K562 (cell line): ENCODE results near the gene MMP28. TPM values are rescaled to one million over a fixed set of nuclear protein-coding genes. Genes with fewer than 3 reads are reported as not detected.

Source experiments
- ATAC-seq: fragments of 200-7000 bp; cut with Tn5 transposase; 3 replicates; pipeline ENCODE4 v1.9.1; 2020; ENCODE audit warnings: moderate library complexity
- BruUV-seq: library from RNA; stranded (reverse); fragments of 400-500 nt; replicated peaks from 2 replicates; lab custom pipeline; 2021; lab: Mats Ljungman, UMichigan
- CTCF ChIA-PET: fragments of 300-600 bp; formaldehyde crosslinking; extraction: SDS; loops from one replicate; lab custom pipeline; 2021; ENCODE audit warnings: low intra/inter-chr PET ratio; lab: Yijun Ruan, JAX
- POLR2A ChIA-PET: fragments of 300-600, 350-650 bp; sonication (Branson Sonifier 250); formaldehyde crosslinking; extraction: SDS; loops from one replicate; lab custom pipeline; 2021; ENCODE audit warnings: antibody characterized with exemption, inconsistent platforms; lab: Yijun Ruan, JAX
- DNase-seq, 4 experiments: peaks; one replicate each; pipeline versions ENCODE4 v3.0.0 to v3.0.0-alpha.2; 2011 to 2018; ENCODE audit warnings: low spot score in 3 of 4, mixed read lengths in 3 of 4; ENCODE audit errors: extremely low read depth in 1 of 4
- FAIRE-seq: peaks from 2 replicates; lab custom pipeline; 2011; peaks lifted over from hg19 to GRCh38; lab: Jason Lieb, UNC
- H2AFZ ChIP-seq: 2 replicates; pipeline ENCODE4 v1.6.0; 2011; ENCODE audit warnings: low read depth, low read length, control low read depth, inconsistent platforms
- H3K27ac ChIP-seq: fragments of 200-600 bp; 3 replicates; pipeline ENCODE4 v1.8.0; 2011; ENCODE audit warnings: low read depth, mild to moderate bottlenecking, control low read depth, inconsistent platforms, low read length, moderate library complexity, mixed read lengths; ENCODE audit errors: extremely low read depth
- H3K27me3 ChIP-seq, 2 experiments: fragments of 300-600 bp in 1 of 2; 2 replicates in 1 of 2; 3 replicates in 1 of 2; pipeline versions ENCODE4 v1.6.0 to v1.8.0; 2011; ENCODE audit warnings: inconsistent platforms in 2 of 2, low read length in 2 of 2, mild to moderate bottlenecking in 1 of 2, mixed read lengths in 1 of 2, moderate library complexity in 1 of 2; ENCODE audit not compliant: control insufficient read depth in 2 of 2, insufficient read depth in 2 of 2
- H3K36me3 ChIP-seq: fragments of 300-600 bp; 3 replicates; pipeline ENCODE4 v1.8.0; 2011; ENCODE audit warnings: mild to moderate bottlenecking, low read length, inconsistent platforms; ENCODE audit not compliant: control insufficient read depth, insufficient read depth
- H3K4me1 ChIP-seq, 2 experiments: fragments of 200-600 bp in 1 of 2; replicated peaks in 1 of 2; 2 replicates in 1 of 2; 3 replicates in 1 of 2; pipeline versions ENCODE4 v1.5.1 to v1.8.0; 2011; ENCODE audit warnings: inconsistent platforms in 2 of 2, low read length in 2 of 2, mild to moderate bottlenecking in 1 of 2, mixed read lengths in 1 of 2, moderate library complexity in 1 of 2; ENCODE audit not compliant: control insufficient read depth in 2 of 2, insufficient read depth in 2 of 2
- H3K4me2 ChIP-seq: 2 replicates; pipeline ENCODE4 v1.6.1; 2011; ENCODE audit warnings: low read length, control low read depth, inconsistent platforms, mixed read lengths; ENCODE audit not compliant: insufficient read depth
- H3K4me3 ChIP-seq: fragments of 200-600 bp; sonication (generic), shearing (Covaris generic); 2 replicates; pipeline ENCODE4 v1.5.1; 2016; ENCODE audit warnings: control low read depth, inconsistent platforms
- H3K79me2 ChIP-seq: fragments of 200-600 bp; 3 replicates; pipeline ENCODE4 v1.8.0; 2011; ENCODE audit warnings: low read length, inconsistent platforms; ENCODE audit not compliant: control insufficient read depth, insufficient read depth
- H3K9ac ChIP-seq, 2 experiments: 2 replicates each; pipeline versions ENCODE4 v1.6.0 to v1.6.1; 2011; ENCODE audit warnings: low read depth in 2 of 2, low read length in 2 of 2, control low read depth in 1 of 2, inconsistent platforms in 1 of 2, mild to moderate bottlenecking in 1 of 2, mixed read lengths in 1 of 2; ENCODE audit not compliant: insufficient read depth in 1 of 2
- H3K9me1 ChIP-seq: one replicate; pipeline ENCODE4 v1.6.0; 2011; ENCODE audit warnings: inconsistent platforms, mild to moderate bottlenecking, low read length, moderate library complexity; ENCODE audit not compliant: control insufficient read depth, insufficient read depth
- H3K9me3 ChIP-seq: replicated peaks from 2 replicates; pipeline ENCODE4 v1.5.1; 2011; ENCODE audit warnings: low read depth, low read length, inconsistent platforms; ENCODE audit not compliant: control insufficient read depth, insufficient read depth
- H4K20me1 ChIP-seq: replicated peaks from 2 replicates; pipeline ENCODE4 v1.6.1; 2011; ENCODE audit warnings: low read length, inconsistent platforms, mixed read lengths; ENCODE audit not compliant: control insufficient read depth, insufficient read depth
- ARID1B ChIP-seq: fragments of 450-650 bp; IDR thresholded peaks from 2 replicates; pipeline ENCODE4 v1.6.1; 2016; ENCODE audit warnings: antibody characterized with exemption, mild to moderate bottlenecking, inconsistent platforms
- ATF7 ChIP-seq: fragments of 450-650 bp; IDR thresholded peaks from 2 replicates; pipeline ENCODE4 v1.7.1; 2014; ENCODE audit warnings: mild to moderate bottlenecking, moderate library complexity
- HIVEP1 ChIP-seq: fragments of 250-450 bp; sonication (Bioruptor Pico); IDR thresholded peaks from 2 replicates; pipeline ENCODE4 v1.4.0; 2020; ENCODE audit warnings: mild to moderate bottlenecking
- ID3 ChIP-seq, 2 experiments: fragments of 250-450 bp in 1 of 2; fragments of 450-650 bp in 1 of 2; sonication (Bioruptor Pico) in 1 of 2; IDR thresholded peaks; 2 replicates each; pipeline versions ENCODE4 v1.6.1 to v1.8.0; 2016 to 2021; ENCODE audit warnings: mild to moderate bottlenecking in 2 of 2, moderate library complexity in 2 of 2, missing compliant biosample characterization in 1 of 2, missing genetic modification characterization in 1 of 2
- NCOA4 ChIP-seq: fragments of 450-650 bp; IDR thresholded peaks from 2 replicates; pipeline ENCODE4 v1.6.1; 2018; ENCODE audit warnings: mild to moderate bottlenecking; ENCODE audit not compliant: partially characterized antibody
- PHTF2 ChIP-seq: fragments of 250-450 bp; sonication (Bioruptor Pico); IDR thresholded peaks from 2 replicates; pipeline ENCODE4 v1.5.0; 2021; ENCODE audit warnings: mild to moderate bottlenecking
- REST ChIP-seq, 2 experiments: fragments of 450-650 bp; formaldehyde crosslinking in 1 of 2; IDR thresholded peaks; 2 replicates each; pipeline versions ENCODE4 v1.4.0 to v1.6.1; 2014 to 2020; ENCODE audit warnings: mild to moderate bottlenecking in 2 of 2, borderline replicate concordance in 1 of 2, low read depth in 1 of 2
- SREBF1 ChIP-seq: fragments of 150-350 bp; IDR thresholded peaks from 2 replicates; pipeline ENCODE4 v1.6.1; 2014; ENCODE audit warnings: antibody characterized with exemption, low read depth, low read length, borderline replicate concordance
- SUPT5H ChIP-seq: fragments of 450-650 bp; IDR thresholded peaks from 2 replicates; pipeline ENCODE4 v1.6.1; 2016
- ZMIZ1 ChIP-seq, 2 experiments: fragments of 150-350 bp in 1 of 2; IDR thresholded peaks; 2 replicates each; pipeline ENCODE4 v1.6.1; 2012 to 2016; ENCODE audit warnings: low read depth in 2 of 2, low read length in 2 of 2, mild to moderate bottlenecking in 1 of 2, moderate library complexity in 1 of 2
- WGBS: fragments of 100-300 bp; shearing (Covaris generic); methylation state at CpG from one replicate; pipeline ENCODE4 v1.1.6; 2016; ENCODE audit warnings: low coverage, mixed read lengths; ENCODE audit not compliant: insufficient coverage; ENCODE audit errors: missing lambda C conversion rate; 5-methylcytosine and 5-hydroxymethylcytosine counted together
- in situ Hi-C: fragments of 300-500 bp; cut with MboI; formaldehyde crosslinking; loops from 4 replicates; pipeline ENCODE4 v1.15.0; 2018; ENCODE audit warnings: inconsistent platforms, mixed read lengths
- intact Hi-C: fragments of 100-400 bp; cut with micrococcal nuclease; formaldehyde crosslinking; loops from 2 replicates; pipeline ENCODE4 v1.14.2; 2022
- polyA plus RNA-seq, 8 experiments: library from polyadenylated mRNA; depleted of rRNA in 4 of 8; stranded (reverse) in 5 of 8; unstranded in 3 of 8; fragments of >200 nt; fragmentation: Nextera tagmentation in 2 of 8; fragmentation: Illumina TruSeq in 1 of 8; extraction: Ambion mirVana in 2 of 8; extraction: Trizol in 1 of 8; gene quantifications; 2 replicates each; pipeline versions ENCODE4 v1.2.1 to v1.2.3, GENCODE V29; 2011 to 2014; ENCODE audit warnings: inconsistent platforms in 1 of 8, missing spikeins in 1 of 8
- total RNA-seq, 7 experiments: library from RNA; depleted of rRNA in 6 of 7; stranded (reverse); fragments of >200 nt in 6 of 7; fragmentation: Illumina TruSeq in 2 of 7; extraction: Trizol in 2 of 7; gene quantifications; 2 replicates each; pipeline versions ENCODE4 v1.2.1 to v1.2.3, GENCODE V29; 2011 to 2021; ENCODE audit warnings: low replicate concordance in 1 of 7

The MMP28 gene
- total and polyA plus RNA-seq, 9 of the 15 experiments (the other 6 are each of a cell fraction or from before 2014, with no cell fraction given), result not detected

- Histone ChIP-seq H3K9me1 (no peaks in the 10 kb centered on the region), H2AFZ (no peak overlapping the region), H3K36me3 (peaks cover 90% of the 10 kb centered on the region), H3K79me2 (no peaks in the 10 kb centered on the region), H3K9ac (no peak overlapping the region), H4K20me1 (no peaks in the 10 kb centered on the region), H3K4me3 (no peak overlapping the region), H3K27ac (no peak overlapping the region), H3K4me2 (no peak overlapping the region), H3K4me1 (no peaks in the 10 kb centered on the region), H3K27me3 (no peaks in the 10 kb centered on the region), H3K9me3 (no peaks in the 10 kb centered on the region)
- ChIA-PET CTCF (no interaction called here), POLR2A (interaction anchor here (0.6 to 1.3 kb wide), 3 partner anchors 10 to 247 kb away, joined by 3 to 4 read pairs (median 4); no protein-coding TSS in a partner anchor)
- DNase-seq (no peak), FAIRE-seq (no peak), ATAC-seq (no peak)
- in situ Hi-C loops (no loop called here), intact Hi-C loops (loop anchor here (10.0 kb wide), 1 partner anchor 233 kb away; no protein-coding TSS in a partner anchor)
- 84% methylated on average over 4 of the region's 4 CpGs for WGBS
- no TSS peak for BruUV-seq
- TF ChIP-seq SREBF1, result no peak
- no peak for TF ChIP-seq NCOA4
- no peak for TF ChIP-seq HIVEP1 (CRISPR knock-in tag)
- no peak for TF ChIP-seq ATF7
- TF ChIP-seq ZMIZ1 (IDR thresholded peaks at IDR 0.05; ENCODE audit: low read depth in 2 of 2, low read length in 2 of 2), result no peak
- no peak for TF ChIP-seq ARID1B
- no peak for TF ChIP-seq ID3 (CRISPR knock-in tag; IDR thresholded peaks at IDR 0.05)
- no peak for TF ChIP-seq ID3 (tag; IDR thresholded peaks at IDR 0.05)
- TF ChIP-seq PHTF2 (CRISPR knock-in tag), result no peak
- TF ChIP-seq SUPT5H, result no peak
- no peak for TF ChIP-seq REST (IDR thresholded peaks at IDR 0.05; ENCODE audit: borderline replicate concordance)
- no peak for TF ChIP-seq REST (CRISPR knock-in tag; IDR thresholded peaks at IDR 0.05; ENCODE audit: low read depth)
These were observed 46.1 kb upstream of the MMP28 start for GRCh38 chr17:35841505-35841904.
